ENCODE results near the gene PRM1.

DNA sequence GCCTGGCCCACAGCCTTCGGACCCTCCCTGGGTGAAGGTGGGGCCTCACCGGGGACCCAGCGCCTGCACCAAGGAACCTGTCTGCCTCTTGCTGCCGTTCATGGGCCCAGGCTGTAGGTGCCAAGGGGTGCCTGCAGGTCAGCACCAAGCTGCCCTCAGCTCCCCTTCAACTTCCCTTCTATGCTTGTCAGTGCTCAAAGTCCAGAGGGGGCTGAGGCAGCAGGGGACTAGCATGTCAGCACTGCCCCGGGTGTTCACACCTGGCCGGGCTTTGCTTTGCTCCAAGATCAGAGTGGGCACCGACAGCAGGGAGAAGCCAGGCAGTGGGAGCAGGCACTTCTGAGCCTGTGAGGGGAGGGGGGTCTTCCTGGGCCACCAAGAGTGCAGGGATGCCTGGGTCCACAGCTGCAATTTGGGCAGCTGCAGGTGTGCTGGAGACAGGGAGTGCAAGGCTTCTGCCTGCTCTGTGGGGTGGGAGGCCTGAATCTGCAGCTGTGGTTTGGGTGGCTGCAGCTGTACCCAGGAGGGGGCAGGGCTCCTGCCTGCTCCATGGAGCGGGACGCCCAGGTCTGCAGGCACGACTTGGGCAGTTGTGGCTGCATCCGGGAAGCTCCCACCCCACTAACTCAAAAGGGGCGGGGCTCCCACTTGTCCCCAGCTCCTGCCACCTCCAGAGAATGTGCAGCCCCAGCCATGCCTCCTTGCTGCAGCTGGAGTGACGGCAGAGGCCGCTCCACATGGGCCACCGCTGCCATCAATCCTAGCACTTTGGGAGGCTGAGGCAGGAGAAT is 27.6 kb upstream of the PRM1 start:
- TF ChIP-seq, protein P1, sequence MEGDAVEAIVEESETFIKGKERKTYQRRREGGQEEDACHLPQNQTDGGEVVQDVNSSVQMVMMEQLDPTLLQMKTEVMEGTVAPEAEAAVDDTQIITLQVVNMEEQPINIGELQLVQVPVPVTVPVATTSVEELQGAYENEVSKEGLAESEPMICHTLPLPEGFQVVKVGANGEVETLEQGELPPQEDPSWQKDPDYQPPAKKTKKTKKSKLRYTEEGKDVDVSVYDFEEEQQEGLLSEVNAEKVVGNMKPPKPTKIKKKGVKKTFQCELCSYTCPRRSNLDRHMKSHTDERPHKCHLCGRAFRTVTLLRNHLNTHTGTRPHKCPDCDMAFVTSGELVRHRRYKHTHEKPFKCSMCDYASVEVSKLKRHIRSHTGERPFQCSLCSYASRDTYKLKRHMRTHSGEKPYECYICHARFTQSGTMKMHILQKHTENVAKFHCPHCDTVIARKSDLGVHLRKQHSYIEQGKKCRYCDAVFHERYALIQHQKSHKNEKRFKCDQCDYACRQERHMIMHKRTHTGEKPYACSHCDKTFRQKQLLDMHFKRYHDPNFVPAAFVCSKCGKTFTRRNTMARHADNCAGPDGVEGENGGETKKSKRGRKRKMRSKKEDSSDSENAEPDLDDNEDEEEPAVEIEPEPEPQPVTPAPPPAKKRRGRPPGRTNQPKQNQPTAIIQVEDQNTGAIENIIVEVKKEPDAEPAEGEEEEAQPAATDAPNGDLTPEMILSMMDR (IDR thresholded peaks at IDR 0.05; ENCODE audit: poor library complexity): no peak
- no peak for TF ChIP-seq EZH2 (IDR thresholded peaks at IDR 0.05; ENCODE audit: borderline replicate concordance)
- no peak for TF ChIP-seq EZH2phosphoT487 (IDR thresholded peaks at IDR 0.05; ENCODE audit: low read depth, severe bottlenecking, unreplicated experiment)

Measured in hepatocyte (in vitro differentiated cells).